Memory B cell (primary cell): ENCODE data around the gene RPP25L.

Source experiments
- ATAC-seq: fragments of 150-1000 bp; cut with Tn5 transposase; 2 replicates; pipeline ENCODE4 v1.10.0; 2021; ENCODE audit warnings: low read depth, mild to moderate bottlenecking, moderate library complexity
- DNase-seq, 2 donors: peaks; one replicate each; pipeline ENCODE4 v3.0.0; 2022; ENCODE audit warnings: low spot score in 2 of 2
- H3K27ac Mint-ChIP-seq: one replicate; pipeline ENCODE4 v1.8.0; 2022; ENCODE audit warnings: mild to moderate bottlenecking, moderate library complexity, mixed read lengths
- H3K27me3 Mint-ChIP-seq: one replicate; pipeline ENCODE4 v1.8.0; 2022; ENCODE audit warnings: mixed read lengths
- H3K36me3 Mint-ChIP-seq: one replicate; pipeline ENCODE4 v1.8.0; 2022; ENCODE audit warnings: mild to moderate bottlenecking, mixed read lengths
- H3K4me1 Mint-ChIP-seq: one replicate; pipeline ENCODE4 v1.8.0; 2022; ENCODE audit warnings: mixed read lengths
- H3K4me3 Mint-ChIP-seq: one replicate; pipeline ENCODE4 v1.8.0; 2022; ENCODE audit warnings: mild to moderate bottlenecking, moderate library complexity, mixed read lengths
- H3K9me3 Mint-ChIP-seq: one replicate; pipeline ENCODE4 v1.8.0; 2022; ENCODE audit warnings: mixed read lengths

The RPP25L gene

DNA sequence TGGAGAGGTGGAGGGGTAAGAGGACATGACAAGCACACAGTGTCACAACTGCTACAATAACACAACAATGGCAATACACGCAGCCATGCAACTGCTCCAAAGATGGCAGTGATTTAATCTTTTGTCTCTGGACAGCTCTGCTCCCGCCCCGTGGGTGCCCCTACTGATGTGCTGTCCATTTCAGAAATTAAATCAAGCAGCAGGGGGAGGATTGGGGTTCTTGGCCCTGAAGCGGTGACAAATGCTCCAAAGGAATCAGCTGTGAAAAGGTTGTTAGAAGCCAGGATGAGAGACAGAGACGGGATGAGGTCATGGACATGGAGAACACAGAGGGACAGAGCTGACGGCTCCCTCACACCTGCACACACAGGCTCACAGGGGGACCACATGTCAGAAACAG, 44.9 kb downstream of the RPP25L start:
- Mint-ChIP-seq H3K9me3 (no peaks in the 10 kb centered on the region), H3K27ac (no peak overlapping the region), H3K4me1 (peaks cover 3% of the 10 kb centered on the region), H3K27me3 (peaks cover 38% of the 10 kb centered on the region), H3K4me3 (no peak overlapping the region), H3K36me3 (peaks cover 2% of the 10 kb centered on the region)
- no peak for ATAC-seq
- DNase-seq, result no peak

DNA sequence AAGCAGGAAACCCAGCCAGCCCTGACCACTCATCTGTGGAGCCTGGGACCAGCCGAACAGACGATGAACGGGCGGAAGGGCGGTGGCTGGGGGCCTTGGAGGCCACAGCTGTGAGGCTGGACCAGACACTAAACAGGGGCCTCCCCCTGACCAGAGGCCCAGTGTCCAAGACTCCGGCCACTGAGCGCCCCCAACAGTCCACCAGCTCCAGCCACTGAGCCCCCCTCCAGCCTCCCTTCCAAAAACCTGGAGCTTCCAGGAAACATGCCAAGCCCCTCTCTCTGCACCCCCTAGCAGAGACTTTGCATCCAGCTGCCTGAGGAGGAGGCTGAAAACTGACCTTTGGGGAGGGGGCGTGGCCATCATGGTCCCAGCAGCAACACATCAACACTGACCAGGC, 45.6 kb downstream of the RPP25L start:
- Mint-ChIP-seq H3K27ac (no peak overlapping the region), H3K27me3 (peaks cover 38% of the 10 kb centered on the region)

DNA sequence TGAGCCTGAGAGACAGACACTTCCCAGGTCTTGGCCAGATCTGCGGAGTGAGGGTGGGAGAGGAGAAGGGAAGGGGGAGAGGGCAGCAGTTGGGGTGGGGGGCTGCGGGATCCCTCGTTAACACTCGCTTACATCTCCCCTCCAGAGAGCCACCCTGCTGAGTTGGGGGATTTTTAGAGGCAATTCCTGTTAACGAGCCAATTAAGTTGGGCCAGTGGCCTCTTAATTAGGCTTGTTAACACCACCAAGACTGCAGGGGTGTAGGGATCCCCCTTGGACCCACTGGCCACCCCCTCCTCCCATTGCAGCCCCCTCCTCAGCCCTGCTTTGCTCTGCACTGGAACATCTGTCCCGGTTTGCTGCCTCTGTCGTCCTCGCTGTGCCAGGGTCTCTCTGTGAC, 46.0 kb downstream of the RPP25L start:
- no peaks in the 10 kb centered on the region for H3K9me3 Mint-ChIP-seq
- H3K36me3 Mint-ChIP-seq, result peaks cover 2% of the 10 kb centered on the region
- no peaks in the 10 kb centered on the region for H3K4me1 Mint-ChIP-seq
- H3K4me3 Mint-ChIP-seq, result no peak overlapping the region
- H3K27me3 Mint-ChIP-seq, result peaks cover 36% of the 10 kb centered on the region
- ATAC-seq (no peak), DNase-seq (no peak)
- H3K27ac Mint-ChIP-seq, result no peak overlapping the region

More for the DNA sequence above, 45.6 kb downstream of the RPP25L start:
- no peak overlapping the region for H3K4me3 Mint-ChIP-seq
- no peaks in the 10 kb centered on the region for H3K9me3 Mint-ChIP-seq
- no peak for DNase-seq
- ATAC-seq, result no peak
- H3K36me3 Mint-ChIP-seq, result peaks cover 2% of the 10 kb centered on the region
- no peaks in the 10 kb centered on the region for H3K4me1 Mint-ChIP-seq

DNA sequence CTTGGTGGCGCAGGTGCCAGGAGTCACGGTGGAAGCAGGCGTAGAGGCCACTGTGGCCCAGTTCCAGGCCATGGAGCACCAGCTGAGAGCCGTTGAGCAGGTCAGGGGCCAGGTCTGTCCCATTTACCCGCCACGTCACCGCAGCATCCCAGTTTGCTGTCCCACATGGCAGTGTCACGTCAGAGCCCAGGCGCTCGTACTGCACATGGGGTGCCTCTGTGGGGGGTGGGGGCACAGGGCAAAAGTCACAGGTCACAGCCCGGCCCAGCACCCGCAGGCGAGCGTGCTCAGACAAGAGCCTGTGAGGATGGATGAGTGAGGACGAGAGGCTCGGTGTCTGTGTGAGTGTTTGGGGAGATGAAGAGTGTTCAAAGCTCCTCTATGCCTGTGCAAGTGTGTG, 47.3 kb downstream of the RPP25L start:
- no peaks in the 10 kb centered on the region for H3K9me3 Mint-ChIP-seq
- no peak overlapping the region for H3K27ac Mint-ChIP-seq
- no peaks in the 10 kb centered on the region for H3K4me1 Mint-ChIP-seq
- no peak overlapping the region for H3K4me3 Mint-ChIP-seq
- H3K36me3 Mint-ChIP-seq, result peaks cover 2% of the 10 kb centered on the region
- peaks cover 42% of the 10 kb centered on the region for H3K27me3 Mint-ChIP-seq
- DNase-seq (no peak), ATAC-seq (no peak)

DNA sequence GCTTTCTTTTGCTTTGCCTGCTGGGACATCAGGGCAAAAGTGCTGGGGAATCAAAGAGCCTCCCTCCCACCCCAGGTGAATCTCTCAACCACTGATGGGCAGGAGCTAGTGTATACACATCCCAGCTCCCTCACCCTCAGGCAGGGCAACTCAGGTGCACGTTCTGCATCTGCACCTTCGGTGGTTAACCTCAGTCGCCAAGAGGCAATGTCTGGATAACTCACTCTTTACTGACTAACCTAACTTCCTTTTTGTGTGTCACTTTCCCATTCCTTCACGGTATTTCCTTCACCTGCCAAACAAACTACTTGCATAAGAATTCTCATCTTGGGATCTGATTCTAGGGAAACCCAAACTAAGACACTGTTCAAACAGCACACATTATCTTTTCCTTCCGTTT, 48.6 kb downstream of the RPP25L start:
- Mint-ChIP-seq H3K4me1 (no peaks in the 10 kb centered on the region), H3K9me3 (no peaks in the 10 kb centered on the region), H3K4me3 (no peak overlapping the region), H3K27me3 (peaks cover 44% of the 10 kb centered on the region), H3K27ac (no peak overlapping the region), H3K36me3 (peaks cover 2% of the 10 kb centered on the region)
- ATAC-seq, result no peak
- no peak for DNase-seq

DNA sequence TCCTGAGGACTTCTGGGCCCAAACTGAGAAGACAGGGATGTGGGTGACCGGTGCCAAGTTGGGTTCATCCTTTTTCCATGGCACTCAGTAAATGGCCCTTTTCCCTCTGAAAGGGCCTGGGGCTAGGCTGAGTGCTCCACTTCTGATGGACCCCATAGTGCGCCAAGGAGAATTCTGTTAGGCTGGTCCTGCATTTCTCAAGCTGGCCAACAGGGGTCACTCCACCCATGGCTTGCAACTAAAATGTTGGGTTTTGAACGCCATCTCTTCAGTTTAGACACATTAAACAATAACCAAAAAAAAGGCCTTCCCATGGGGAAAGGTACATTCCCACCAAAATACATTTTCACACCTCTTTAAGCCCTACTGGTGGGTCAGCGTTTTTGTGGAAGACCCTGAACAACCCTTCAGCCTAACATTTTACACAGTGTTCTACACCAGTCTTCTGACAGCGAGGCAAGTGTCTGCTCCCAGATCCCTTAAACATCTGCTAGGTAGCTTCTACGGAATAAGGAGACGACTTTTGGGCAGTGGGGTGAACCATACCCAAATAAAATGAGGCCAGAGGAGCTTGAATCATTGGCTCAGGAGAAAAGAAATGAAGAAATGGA, 49.7 kb downstream of the RPP25L start:
- Mint-ChIP-seq H3K36me3 (peaks cover 2% of the 10 kb centered on the region), H3K4me1 (no peaks in the 10 kb centered on the region), H3K27ac (no peak overlapping the region), H3K27me3 (peaks cover 45% of the 10 kb centered on the region), H3K4me3 (no peak overlapping the region), H3K9me3 (no peaks in the 10 kb centered on the region)
- DNase-seq (no peak), ATAC-seq (no peak)

DNA sequence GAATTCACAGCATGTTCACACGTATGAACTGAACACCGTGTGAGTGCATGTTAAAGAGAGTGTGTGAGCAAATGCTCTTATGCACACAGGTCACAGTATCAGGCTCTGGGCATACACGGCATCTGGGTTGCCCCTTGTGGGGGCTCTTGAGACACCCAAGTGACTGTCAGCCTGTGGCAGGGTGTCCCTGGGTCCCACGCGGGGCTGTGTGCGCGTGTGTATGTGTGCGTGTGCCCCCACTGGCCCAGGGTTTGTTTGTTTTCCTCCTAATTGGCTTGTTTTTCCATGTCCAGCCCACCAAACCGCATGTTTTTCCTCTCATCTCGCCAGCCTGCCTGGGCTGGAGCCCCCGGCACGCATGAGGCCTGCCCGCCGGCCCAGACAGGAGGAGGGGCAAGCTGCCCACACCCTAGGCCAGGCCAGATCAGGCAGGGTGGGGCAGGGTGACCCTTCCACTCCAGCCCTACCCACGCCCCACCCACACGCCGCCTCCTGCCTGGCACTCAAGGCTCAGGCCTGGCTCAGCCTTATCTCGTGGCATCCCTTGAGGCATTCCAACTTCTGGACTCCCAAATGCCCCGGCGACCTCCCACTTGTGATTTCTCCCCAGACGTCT, 51.2 kb downstream of the RPP25L start:
- no peaks in the 10 kb centered on the region for H3K9me3 Mint-ChIP-seq
- H3K4me3 Mint-ChIP-seq, result no peak overlapping the region
- H3K36me3 Mint-ChIP-seq, result peaks cover 2% of the 10 kb centered on the region
- H3K27ac Mint-ChIP-seq, result no peak overlapping the region
- ATAC-seq (no peak), DNase-seq (no peak)
- H3K27me3 Mint-ChIP-seq, result peaks cover 44% of the 10 kb centered on the region
- H3K4me1 Mint-ChIP-seq, result no peaks in the 10 kb centered on the region
